GM19372 (cell line): ENCODE results near the gene LMF1.
"Not testable (repeated sequence)": the region's sequence is repeated elsewhere in the genome, so short reads cannot be mapped to it uniquely, and the experiment has no call there.

Experiments used
- ATAC-seq: cut with Tn5 transposase; IDR thresholded peaks from one replicate; pipeline ENCODE4 v1.9.1; 2021; ENCODE audit warnings: mild to moderate bottlenecking, low read depth, moderate library complexity; ENCODE audit not compliant: unreplicated experiment

LMF1 gene

GRCh38 chr16:820044-820408 is 150.8 kb downstream of the LMF1 start:
- not testable (repeated sequence) for ATAC-seq

- no peak for ATAC-seq
Measured at GRCh38 chr16:819336-820043, 151.3 kb downstream of the LMF1 start.

DNA sequence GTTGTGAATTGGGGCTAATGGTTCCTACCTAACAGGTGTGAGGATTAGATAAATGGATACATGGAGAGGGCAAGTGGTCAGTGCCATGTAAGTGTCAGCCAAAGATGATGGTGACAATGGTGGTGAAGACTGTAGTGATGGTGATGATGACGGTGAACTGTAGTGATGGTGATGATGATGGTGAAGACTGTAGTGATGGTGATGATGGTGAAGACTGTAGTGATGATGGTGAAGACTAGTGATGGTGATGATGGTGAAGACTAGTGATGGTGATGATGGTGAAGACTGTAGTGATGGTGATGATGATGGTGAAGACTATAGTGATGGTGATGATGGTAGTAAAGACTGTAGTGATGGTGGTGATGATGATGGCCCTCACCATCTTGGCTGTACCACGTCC is 152.2 kb downstream of the LMF1 start:
- no peak for ATAC-seq

GRCh38 chr16:818132-818531 is 152.7 kb downstream of the LMF1 start:
- no peak for ATAC-seq

GRCh38 chr16:817001-817906 is 153.5 kb downstream of the LMF1 start:
- no peak for ATAC-seq

DNA sequence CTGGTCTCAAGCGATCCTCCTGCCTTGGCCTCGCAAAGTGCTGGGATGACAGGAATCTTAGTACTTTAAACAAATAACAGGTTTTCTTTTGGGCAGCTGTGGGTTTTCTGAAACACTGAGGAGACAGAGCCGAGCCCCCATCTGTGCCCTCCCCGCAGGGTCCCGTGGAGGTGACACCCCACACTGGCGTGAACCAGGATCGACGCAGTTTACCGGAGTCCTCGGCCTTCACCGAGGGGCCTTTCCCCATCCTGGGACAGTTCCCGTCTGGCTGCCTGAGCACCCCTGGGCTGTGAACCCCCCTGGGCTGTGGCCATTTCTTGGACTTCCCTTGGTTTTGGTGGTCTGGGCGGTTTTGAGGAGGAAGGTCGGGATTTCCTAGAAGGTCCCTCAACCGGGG is 154.9 kb downstream of the LMF1 start:
- no peak for ATAC-seq

DNA sequence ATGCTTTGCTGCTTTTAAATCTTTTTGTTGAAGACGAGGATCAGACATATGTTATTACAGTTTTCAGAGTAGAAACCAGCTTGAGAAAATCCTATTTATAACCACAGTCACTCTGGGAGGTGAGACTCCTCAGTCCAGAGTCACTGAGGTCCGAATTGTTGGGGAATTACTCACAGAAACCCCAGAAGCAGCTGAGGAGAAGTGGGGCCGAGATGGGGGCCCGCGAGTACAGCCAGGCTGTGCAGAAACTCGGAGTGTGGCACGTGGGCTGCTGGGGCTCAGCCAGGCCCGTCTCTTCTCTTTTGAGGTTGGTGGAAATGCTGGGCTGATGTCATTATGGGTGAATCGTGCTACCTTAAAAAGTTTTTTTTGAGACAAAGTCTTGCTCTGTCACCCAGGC is 155.8 kb downstream of the LMF1 start:
- no peak for ATAC-seq

- no peak for ATAC-seq
Measured at GRCh38 chr16:813916-814412, 156.8 kb downstream of the LMF1 start.

DNA sequence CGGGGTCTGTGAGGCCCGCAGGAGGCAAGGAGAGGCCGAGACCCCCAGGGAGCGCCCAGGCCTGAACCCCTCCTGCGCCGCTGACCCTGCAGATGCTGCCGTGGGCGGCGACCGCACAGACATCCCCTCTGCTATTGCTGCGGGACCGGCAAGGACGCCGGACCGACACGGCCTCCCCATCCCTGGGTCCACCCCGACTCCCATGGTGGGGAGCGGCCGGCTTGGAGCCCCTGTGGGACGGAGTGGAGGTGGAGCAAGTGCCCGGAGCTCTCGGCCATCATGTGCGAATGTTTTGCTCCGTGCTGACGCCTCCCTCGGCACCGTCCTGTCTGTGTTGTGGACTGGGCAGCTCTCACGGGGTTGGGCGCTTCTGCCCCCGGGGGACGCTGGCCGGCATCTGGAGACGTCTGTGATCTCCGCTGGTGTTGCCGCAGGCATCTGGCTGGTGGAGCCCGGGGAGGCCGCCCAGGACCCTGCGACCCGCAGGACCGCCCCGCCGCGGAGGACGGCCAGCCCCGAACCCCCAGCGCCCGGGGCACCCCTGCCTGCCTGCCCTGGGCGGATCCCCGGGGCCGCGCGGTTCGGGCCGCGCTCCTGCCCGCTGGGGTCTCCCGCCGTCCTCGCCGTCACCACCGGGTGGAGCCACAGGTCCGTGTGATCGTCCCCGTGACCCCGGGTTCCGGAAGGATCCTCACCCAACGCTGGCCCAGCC is 157.4 kb downstream of the LMF1 start:
- no peak for ATAC-seq

DNA sequence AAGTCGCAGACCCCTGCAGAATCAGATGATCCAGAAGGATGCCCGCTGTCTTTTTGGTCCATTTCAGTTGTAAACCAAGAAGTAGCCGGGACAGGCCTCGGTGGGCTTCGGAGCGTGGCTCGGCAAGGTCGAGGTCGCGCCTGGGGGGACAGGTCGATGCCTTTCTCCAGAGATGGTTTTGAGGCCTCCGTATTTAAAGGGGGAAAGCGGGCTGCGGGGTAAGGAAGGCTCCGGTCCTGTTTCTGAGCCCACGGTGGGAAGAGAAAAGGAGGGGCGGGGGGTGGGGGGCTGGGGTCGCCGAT is 162.7 kb downstream of the LMF1 start:
- ATAC-seq = no peak

DNA sequence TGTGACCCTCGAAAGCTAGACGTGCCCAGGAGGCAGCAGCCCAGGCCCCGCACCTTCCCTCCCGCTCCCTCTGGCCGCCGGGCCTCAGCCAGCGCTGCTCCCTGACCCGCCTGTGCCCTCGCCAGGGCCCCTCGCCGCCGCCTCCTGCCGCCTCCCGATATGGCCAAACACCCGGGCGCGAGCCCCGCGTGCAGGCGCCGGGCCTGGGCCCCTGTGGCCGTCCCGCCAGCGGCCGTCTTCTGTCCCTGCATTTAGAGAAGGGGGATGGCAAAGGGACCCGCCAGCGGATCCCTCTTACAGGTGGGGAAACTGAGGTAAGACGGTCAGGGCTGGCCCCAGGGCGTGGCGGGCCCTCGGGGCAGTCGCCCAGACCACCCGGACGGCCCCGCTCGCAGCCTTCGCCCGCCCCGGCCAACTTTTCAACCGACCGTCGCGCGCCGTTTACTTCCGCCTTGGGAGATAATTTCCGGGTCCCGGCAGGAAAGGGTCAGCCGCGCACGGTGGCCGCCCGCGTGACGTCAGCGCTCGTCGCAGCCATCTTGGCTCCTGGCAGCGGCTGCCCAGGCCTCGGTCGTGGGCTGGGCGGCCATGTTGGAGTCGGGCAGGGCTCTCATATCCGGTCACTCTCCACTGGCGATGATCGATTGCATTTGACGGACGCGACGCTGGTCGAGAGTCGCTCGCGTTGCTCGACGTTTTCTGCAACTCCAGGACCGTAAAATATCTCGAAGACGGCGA is 163.3 kb downstream of the LMF1 start:
- ATAC-seq = peak; percentile 89

DNA sequence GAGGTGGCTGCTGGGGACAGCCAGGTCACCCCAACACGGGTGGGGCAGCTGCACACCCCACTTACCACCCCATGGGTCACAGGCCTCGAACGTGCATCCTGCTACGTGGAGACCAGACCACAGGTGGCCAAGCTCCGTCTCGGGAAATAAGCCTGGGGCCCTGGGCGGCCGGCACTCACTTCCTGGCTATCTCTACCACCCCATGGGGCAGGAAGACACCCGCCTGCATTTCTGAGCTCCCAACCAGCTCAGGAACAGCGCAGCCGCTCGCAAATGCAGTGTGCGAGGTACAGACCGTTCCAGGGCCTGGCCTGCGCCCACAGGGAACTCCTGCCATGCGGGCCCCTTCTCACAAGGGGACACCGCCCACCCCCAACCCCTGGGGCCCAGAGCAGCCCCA is 165.3 kb downstream of the LMF1 start:
- no peak for ATAC-seq

GRCh38 chr16:804193-805048 is 166.4 kb downstream of the LMF1 start:
- ATAC-seq = no peak

DNA sequence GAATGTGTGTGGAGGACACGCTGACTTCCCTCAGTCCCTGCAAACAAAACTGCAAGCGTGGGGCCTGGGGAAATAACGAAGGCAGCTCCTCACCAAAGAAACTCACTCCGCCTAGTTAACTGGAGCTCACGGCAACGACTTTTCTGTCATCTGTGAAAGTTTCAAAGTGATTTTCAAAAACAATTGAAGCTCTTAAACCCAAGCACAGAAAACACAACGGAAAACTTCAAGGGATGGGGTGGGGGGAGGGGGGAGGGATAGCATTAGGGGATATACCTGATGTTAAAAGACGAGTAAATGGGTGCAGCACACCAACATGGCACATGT is 167.1 kb downstream of the LMF1 start:
- no peak for ATAC-seq
